ENCODE data around the gene HUNK. TPM values are rescaled to one million over a fixed set of nuclear protein-coding genes. Genes with fewer than 3 reads are reported as not detected.

HUNK gene
- total and polyA plus RNA-seq, 2 experiments from 2014 or later = 1.6 to 5.1 TPM

GRCh38 chr21:31889460-31889859, 16.6 kb downstream of the HUNK start:
- Mint-ChIP-seq H3K4me3 (no peak overlapping the region; the same call in 2 of the 3 replicates), H3K36me3 (ENCODE audit: low read depth) (no peaks in the 10 kb centered on the region; the same call in 2 of the 3 replicates), H3K27ac (no peak overlapping the region), H3K9me3 (no peaks in the 10 kb centered on the region), H3K27me3 (ENCODE audit: insufficient read depth, low read depth, poor library complexity) (peaks cover 8% of the 10 kb centered on the region), H3K4me1 (peaks cover 36% of the 10 kb centered on the region)
- 0 out of 2 replicates have a peak, but pooled peaks cover 6% of the 10 kb centered on the region for H3F3A ChIP-seq (replicated peaks; ENCODE audit: low read depth)
- no peaks in the 10 kb centered on the region for H3K36me3 ChIP-seq (ENCODE audit: insufficient read depth)
- no peak overlapping the region for H2AFZ ChIP-seq
- no peak overlapping the region for H3K4me2 ChIP-seq
- H4K20me1 ChIP-seq (replicated peaks; ENCODE audit: insufficient read depth) = no peaks in the 10 kb centered on the region
- TF ChIP-seq NANOG (IDR thresholded peaks at IDR 0.05; ENCODE audit: borderline replicate concordance) = no peak
- no peak for TF ChIP-seq ZNF114 (CRISPR knock-in tag; IDR thresholded peaks at IDR 0.05)
- TF ChIP-seq ZNF331 (CRISPR knock-in tag; IDR thresholded peaks at IDR 0.05; ENCODE audit: low read depth) = no peak
- TF ChIP-seq EZH2 (IDR thresholded peaks at IDR 0.05; ENCODE audit: low read depth, unreplicated experiment) = no peak
- TF ChIP-seq POLR2AphosphoS5 (IDR thresholded peaks at IDR 0.05; ENCODE audit: low read depth) = no peak
- no peak for TF ChIP-seq CTCF (conservative IDR thresholded peaks at IDR 0.05; ENCODE audit: low read depth in 2 of 2)
- no peak for TF ChIP-seq EZH2phosphoT487 (IDR thresholded peaks at IDR 0.05; ENCODE audit: unreplicated experiment)
- TF ChIP-seq REST (IDR thresholded peaks at IDR 0.05; ENCODE audit: unreplicated experiment) = no peak
- no peaks in the 10 kb centered on the region for H3K9me2 ChIP-seq (ENCODE audit: insufficient read depth)
- no peaks in the 10 kb centered on the region for H3K27me3 ChIP-seq (ENCODE audit: insufficient read depth)
- peaks cover 30% of the 10 kb centered on the region for H3K79me2 ChIP-seq (replicated peaks; ENCODE audit: insufficient read depth)
- ATAC-seq (no peak), DNase-seq (ENCODE audit: low spot score) (no peak)
- H3K4me1 ChIP-seq (ENCODE audit: insufficient read depth) = peaks cover 37% of the 10 kb centered on the region
- peak overlapping the region; percentile 12 for H3K27ac ChIP-seq (ENCODE audit: low read depth)
- no peak overlapping the region for H3K4me3 ChIP-seq

GRCh38 chr21:31892686-31893085, 19.9 kb downstream of the HUNK start:
- H3K4me1 Mint-ChIP-seq = peaks cover 54% of the 10 kb centered on the region
- H3K9me3 Mint-ChIP-seq = no peaks in the 10 kb centered on the region
- H2AFZ ChIP-seq = no peak overlapping the region
- H3K4me3 ChIP-seq = peak overlapping the region; percentile 45
- peak; percentile 71 for ATAC-seq
- H3K4me1 ChIP-seq (ENCODE audit: insufficient read depth) = peaks cover 51% of the 10 kb centered on the region
- H3K36me3 Mint-ChIP-seq (ENCODE audit: low read depth) = no peaks in the 10 kb centered on the region; the same call in 2 of the 3 replicates
- H3K36me3 ChIP-seq (ENCODE audit: insufficient read depth) = no peaks in the 10 kb centered on the region
- peaks cover 8% of the 10 kb centered on the region for H3K27me3 Mint-ChIP-seq (ENCODE audit: insufficient read depth, low read depth, poor library complexity)
- H3K27ac ChIP-seq (ENCODE audit: low read depth) = peak overlapping the region; percentile 93
- H3K79me2 ChIP-seq (replicated peaks; ENCODE audit: insufficient read depth) = peaks cover 26% of the 10 kb centered on the region
- H3K9me2 ChIP-seq (ENCODE audit: insufficient read depth) = peaks cover 4% of the 10 kb centered on the region; the same call in 1 of the 2 replicates
- no peaks in the 10 kb centered on the region for H4K20me1 ChIP-seq (replicated peaks; ENCODE audit: insufficient read depth)
- no peak overlapping the region for H3K27ac Mint-ChIP-seq
- peak overlapping the region; percentile 75 for H3K4me2 ChIP-seq
- peak; percentile 82 for DNase-seq (ENCODE audit: low spot score)
- H3F3A ChIP-seq (replicated peaks; ENCODE audit: low read depth) = 0 out of 2 replicates have a peak, but pooled peaks cover 6% of the 10 kb centered on the region
- no peaks in the 10 kb centered on the region for H3K27me3 ChIP-seq (ENCODE audit: insufficient read depth)
- H3K4me3 Mint-ChIP-seq = peak overlapping the region; percentile 9; the same call in 1 of the 3 replicates
- TF ChIP-seq CREB1 (CRISPR knock-in tag; IDR thresholded peaks at IDR 0.05; ENCODE audit: low read depth) = no peak
- no peak for TF ChIP-seq ETS1 (IDR thresholded peaks at IDR 0.05)
- TF ChIP-seq CTCF (conservative IDR thresholded peaks at IDR 0.05; ENCODE audit: low read depth in 2 of 2) = no peak
- TF ChIP-seq ZNF114 (CRISPR knock-in tag; IDR thresholded peaks at IDR 0.05) = no peak
- no peak for TF ChIP-seq NANOG (IDR thresholded peaks at IDR 0.05; ENCODE audit: borderline replicate concordance)
- TF ChIP-seq ZNF331 (CRISPR knock-in tag; IDR thresholded peaks at IDR 0.05; ENCODE audit: low read depth) = no peak
- TF ChIP-seq STAT1 (IDR thresholded peaks at IDR 0.05; ENCODE audit: unreplicated experiment) = no peak
- TF ChIP-seq EZH2phosphoT487 (IDR thresholded peaks at IDR 0.05; ENCODE audit: unreplicated experiment) = no peak
